Measurements from ENCODE around the gene SCPEP1. TPM values are rescaled to one million over a fixed set of nuclear protein-coding genes. Genes with fewer than 3 reads are reported as not detected.
"Not testable (repeated sequence)": the region's sequence is repeated elsewhere in the genome, so short reads cannot be mapped to it uniquely, and the experiment has no call there.

The SCPEP1 gene
- total RNA-seq, 1 experiment from 2014 or later: 51.4 TPM

GRCh38 chr17:56965681-56966080 is 12.2 kb upstream of the SCPEP1 start:
- DNase-seq (ENCODE audit: unreplicated experiment); intact Hi-C loops (cut with micrococcal nuclease); H3K27me3 Mint-ChIP-seq (ENCODE audit: insufficient read depth, unreplicated experiment); H3K4me3 Mint-ChIP-seq (ENCODE audit: unreplicated experiment); H3K9me3 Mint-ChIP-seq (ENCODE audit: unreplicated experiment); BruUV-seq (replicated peaks); H3K27ac Mint-ChIP-seq (ENCODE audit: low read depth, unreplicated experiment); H3K4me1 Mint-ChIP-seq (ENCODE audit: insufficient read depth, unreplicated experiment); H3K36me3 Mint-ChIP-seq (ENCODE audit: insufficient read depth, unreplicated experiment): not testable (repeated sequence)
- POLR2A ChIA-PET: interaction anchor here (3.6 kb wide), 1 partner anchor 12 kb away, joined by 30 read pairs; the partner anchor contains the start of gene SCPEP1
- CTCF ChIA-PET: interaction anchor here (0.7 to 1.0 kb wide), 2 partner anchors 10 to 1945 kb away, joined by 3 to 4 read pairs; no protein-coding TSS in a partner anchor

GRCh38 chr17:56966338-56966737 is 11.6 kb upstream of the SCPEP1 start:
- H3K36me3 Mint-ChIP-seq (ENCODE audit: insufficient read depth, unreplicated experiment): no peaks in the 10 kb centered on the region
- no peaks in the 10 kb centered on the region for H3K9me3 Mint-ChIP-seq (ENCODE audit: unreplicated experiment)
- H3K27me3 Mint-ChIP-seq (ENCODE audit: insufficient read depth, unreplicated experiment): no peaks in the 10 kb centered on the region
- H3K27ac Mint-ChIP-seq (ENCODE audit: low read depth, unreplicated experiment): no peak overlapping the region
- BruUV-seq (replicated peaks): no TSS peak
- no peak for DNase-seq (ENCODE audit: unreplicated experiment)
- CTCF ChIA-PET: interaction anchor here (1.0 kb wide), 1 partner anchor 9 kb away, joined by 4 read pairs; no protein-coding TSS in a partner anchor
- POLR2A ChIA-PET: interaction anchor here (0.7 to 3.6 kb wide), 3 partner anchors 12 to 789 kb away, joined by 3 to 30 read pairs (median 3); partner anchors contain the start of genes SCPEP1 and TRIM25
- no peak for TF ChIP-seq CTCF (IDR thresholded peaks at IDR 0.05; ENCODE audit: unreplicated experiment)
- intact Hi-C loops (cut with micrococcal nuclease): no loop called here
- no peak overlapping the region for H3K4me3 Mint-ChIP-seq (ENCODE audit: unreplicated experiment)
- peaks cover 5% of the 10 kb centered on the region for H3K4me1 Mint-ChIP-seq (ENCODE audit: insufficient read depth, unreplicated experiment)

GRCh38 chr17:56970974-56971373 is 7.0 kb upstream of the SCPEP1 start:
- no peak for DNase-seq (ENCODE audit: unreplicated experiment)
- H3K4me3 Mint-ChIP-seq (ENCODE audit: unreplicated experiment): no peak overlapping the region
- ChIA-PET CTCF (no interaction called here), POLR2A (interaction anchor here (0.9 kb wide), 1 partner anchor 8 kb away, joined by 4 read pairs; no protein-coding TSS in a partner anchor)
- H3K4me1 Mint-ChIP-seq (ENCODE audit: insufficient read depth, unreplicated experiment): no peaks in the 10 kb centered on the region
- no peaks in the 10 kb centered on the region for H3K27me3 Mint-ChIP-seq (ENCODE audit: insufficient read depth, unreplicated experiment)
- H3K27ac Mint-ChIP-seq (ENCODE audit: low read depth, unreplicated experiment): no peak overlapping the region
- no peaks in the 10 kb centered on the region for H3K36me3 Mint-ChIP-seq (ENCODE audit: insufficient read depth, unreplicated experiment)
- intact Hi-C loops (cut with micrococcal nuclease): no loop called here
- TF ChIP-seq CTCF (IDR thresholded peaks at IDR 0.05; ENCODE audit: unreplicated experiment): no peak
- H3K9me3 Mint-ChIP-seq (ENCODE audit: unreplicated experiment): no peaks in the 10 kb centered on the region
- no TSS peak for BruUV-seq (replicated peaks)

GRCh38 chr17:56972111-56972730 is 5.7 kb upstream of the SCPEP1 start:
- Mint-ChIP-seq H3K27me3 (ENCODE audit: insufficient read depth, unreplicated experiment) (no peaks in the 10 kb centered on the region), H3K9me3 (ENCODE audit: unreplicated experiment) (no peaks in the 10 kb centered on the region), H3K36me3 (ENCODE audit: insufficient read depth, unreplicated experiment) (no peaks in the 10 kb centered on the region), H3K27ac (ENCODE audit: low read depth, unreplicated experiment) (no peak overlapping the region), H3K4me1 (ENCODE audit: insufficient read depth, unreplicated experiment) (peaks cover 3% of the 10 kb centered on the region), H3K4me3 (ENCODE audit: unreplicated experiment) (no peak overlapping the region)
- TF ChIP-seq CTCF (IDR thresholded peaks at IDR 0.05; ENCODE audit: unreplicated experiment): no peak
- ChIA-PET CTCF (interaction anchor here (0.6 kb wide), 1 partner anchor 47 kb away, joined by 6 read pairs; no protein-coding TSS in a partner anchor), POLR2A (interaction anchor here (1.5 kb wide), 1 partner anchor 11 kb away, joined by 4 read pairs; no protein-coding TSS in a partner anchor)
- intact Hi-C loops (cut with micrococcal nuclease): no loop called here
- BruUV-seq (replicated peaks): no TSS peak
- DNase-seq (ENCODE audit: unreplicated experiment): no peak
